ENCODE results near the gene HNRNPL.

- TF ChIP-seq CTCF (IDR thresholded peaks at IDR 0.05; ENCODE audit: borderline replicate concordance, extremely low read depth, low read length, poor library complexity, severe bottlenecking), result no peak
- TF ChIP-seq EZH2 (IDR thresholded peaks at IDR 0.05; ENCODE audit: borderline replicate concordance, low read depth, low read length, severe bottlenecking), result no peak
These were observed 20.8 kb upstream of the HNRNPL start for GRCh38 chr19:38870612-38871011.

All from DND-41 (cell line).